ENCODE data around the gene SCN5A. TPM values are rescaled to one million over a fixed set of nuclear protein-coding genes. Genes with fewer than 3 reads are reported as not detected.

Gene SCN5A
- total RNA-seq, 1 donor from 2014 or later, result 1.4 TPM

- no peak overlapping the region for H3K4me3 Mint-ChIP-seq
- peaks cover 6% of the 10 kb centered on the region for H3K27me3 Mint-ChIP-seq (ENCODE audit: low read depth)
- H3K27ac Mint-ChIP-seq, result no peak overlapping the region
- no peak for TF ChIP-seq CTCF (IDR thresholded peaks at IDR 0.05; ENCODE audit: unreplicated experiment)
- no peaks in the 10 kb centered on the region for H3K4me1 Mint-ChIP-seq
- H3K9me3 Mint-ChIP-seq, result no peaks in the 10 kb centered on the region
- no peaks in the 10 kb centered on the region for H3K36me3 Mint-ChIP-seq
- no peak for DNase-seq (ENCODE audit: low spot score in 2 of 2, unreplicated experiment in 2 of 2)
Observed at GRCh38 chr3:38609386-38610111, 39.9 kb downstream of the SCN5A start.

- TF ChIP-seq CTCF (IDR thresholded peaks at IDR 0.05; ENCODE audit: unreplicated experiment), result no peak
- H3K36me3 Mint-ChIP-seq, result no peaks in the 10 kb centered on the region
- no peaks in the 10 kb centered on the region for H3K4me1 Mint-ChIP-seq
- H3K27ac Mint-ChIP-seq, result no peak overlapping the region
- peaks cover 6% of the 10 kb centered on the region for H3K27me3 Mint-ChIP-seq (ENCODE audit: low read depth)
- no peak overlapping the region for H3K4me3 Mint-ChIP-seq
- no peaks in the 10 kb centered on the region for H3K9me3 Mint-ChIP-seq
- no peak for DNase-seq (ENCODE audit: low spot score in 2 of 2, unreplicated experiment in 2 of 2)
Observed at GRCh38 chr3:38608961-38609360, 40.5 kb downstream of the SCN5A start.

GRCh38 chr3:38608086-38608775, 41.3 kb downstream of the SCN5A start:
- no peak for DNase-seq (ENCODE audit: low spot score in 2 of 2, unreplicated experiment in 2 of 2)
- Mint-ChIP-seq H3K4me1 (no peaks in the 10 kb centered on the region), H3K36me3 (no peaks in the 10 kb centered on the region), H3K4me3 (no peak overlapping the region), H3K9me3 (no peaks in the 10 kb centered on the region), H3K27ac (no peak overlapping the region), H3K27me3 (ENCODE audit: low read depth) (peaks cover 6% of the 10 kb centered on the region)
- no peak for TF ChIP-seq CTCF (IDR thresholded peaks at IDR 0.05; ENCODE audit: unreplicated experiment)

GRCh38 chr3:38606561-38606960, 42.9 kb downstream of the SCN5A start:
- H3K4me1 Mint-ChIP-seq, result no peaks in the 10 kb centered on the region
- peaks cover 6% of the 10 kb centered on the region for H3K27me3 Mint-ChIP-seq (ENCODE audit: low read depth)
- DNase-seq (ENCODE audit: low spot score in 2 of 2, unreplicated experiment in 2 of 2), result no peak
- no peaks in the 10 kb centered on the region for H3K9me3 Mint-ChIP-seq
- no peak overlapping the region for H3K27ac Mint-ChIP-seq
- no peaks in the 10 kb centered on the region for H3K36me3 Mint-ChIP-seq
- H3K4me3 Mint-ChIP-seq, result no peak overlapping the region
- no peak for TF ChIP-seq CTCF (IDR thresholded peaks at IDR 0.05; ENCODE audit: unreplicated experiment)

GRCh38 chr3:38605981-38606380, 43.5 kb downstream of the SCN5A start:
- no peak for DNase-seq (ENCODE audit: low spot score in 2 of 2, unreplicated experiment in 2 of 2)
- no peak for TF ChIP-seq CTCF (IDR thresholded peaks at IDR 0.05; ENCODE audit: unreplicated experiment)
- no peaks in the 10 kb centered on the region for H3K4me1 Mint-ChIP-seq
- no peak overlapping the region for H3K27ac Mint-ChIP-seq
- H3K4me3 Mint-ChIP-seq, result no peak overlapping the region
- peaks cover 10% of the 10 kb centered on the region for H3K27me3 Mint-ChIP-seq (ENCODE audit: low read depth)
- H3K9me3 Mint-ChIP-seq, result no peaks in the 10 kb centered on the region
- H3K36me3 Mint-ChIP-seq, result no peaks in the 10 kb centered on the region

Data from mesothelial cell of epicardium (in vitro differentiated cells).